Glutamatergic neuron (in vitro differentiated cells): ENCODE results near the gene CNR1. TPM values are rescaled to one million over a fixed set of nuclear protein-coding genes. Genes with fewer than 3 reads are reported as not detected.

Experiments used
- DNase-seq: peaks from one replicate; pipeline ENCODE4 v3.0.0; 2022
- H3K27ac Mint-ChIP-seq: one replicate; pipeline ENCODE4 v1.8.0; 2020; ENCODE audit warnings: mild to moderate bottlenecking, mixed read lengths, inconsistent platforms; ENCODE audit not compliant: unreplicated experiment
- H3K27me3 Mint-ChIP-seq: one replicate; pipeline ENCODE4 v1.8.0; 2020; ENCODE audit warnings: mild to moderate bottlenecking, moderate library complexity, mixed read lengths, inconsistent platforms; ENCODE audit not compliant: unreplicated experiment
- H3K36me3 Mint-ChIP-seq: one replicate; pipeline ENCODE4 v1.8.0; 2020; ENCODE audit warnings: mild to moderate bottlenecking, mixed read lengths, inconsistent platforms; ENCODE audit not compliant: unreplicated experiment
- H3K4me1 Mint-ChIP-seq: one replicate; pipeline ENCODE4 v1.8.0; 2020; ENCODE audit warnings: mild to moderate bottlenecking, low read depth, mixed read lengths, inconsistent platforms; ENCODE audit not compliant: unreplicated experiment
- H3K4me3 Mint-ChIP-seq: one replicate; pipeline ENCODE4 v1.8.0; 2020; ENCODE audit warnings: mild to moderate bottlenecking, mixed read lengths, inconsistent platforms; ENCODE audit not compliant: unreplicated experiment
- H3K9me3 Mint-ChIP-seq: one replicate; pipeline ENCODE4 v1.8.0; 2020; ENCODE audit warnings: mild to moderate bottlenecking, moderate library complexity, mixed read lengths, inconsistent platforms; ENCODE audit not compliant: unreplicated experiment
- CTCF ChIP-seq: fragments of 200-600 bp; sonication (generic); IDR thresholded peaks from one replicate; pipeline ENCODE4 v1.5.0; 2021; ENCODE audit not compliant: partially characterized antibody, unreplicated experiment
- total RNA-seq: library from RNA; stranded (reverse); fragmentation: NEBNext Ultra II Directional; extraction: Animal tissue kit (Norgen Biotek cat#: 25700); gene quantifications from one replicate; pipeline ENCODE4 v1.2.1, GENCODE V29; 2021; ENCODE audit not compliant: unreplicated experiment

Gene CNR1
- total RNA-seq, 1 donor from 2014 or later, result 143 TPM

GRCh38 chr6:88124925-88125557 lies 41.1 kb downstream of the CNR1 start:
- Mint-ChIP-seq H3K4me3 (no peak overlapping the region), H3K36me3 (peaks cover 11% of the 10 kb centered on the region), H3K27ac (no peak overlapping the region), H3K9me3 (peaks cover 3% of the 10 kb centered on the region), H3K27me3 (peaks cover 3% of the 10 kb centered on the region), H3K4me1 (peaks cover 2% of the 10 kb centered on the region)
- TF ChIP-seq CTCF, result no peak
- DNase-seq, result no peak

- no peak for DNase-seq
- Mint-ChIP-seq H3K4me1 (peaks cover 18% of the 10 kb centered on the region), H3K4me3 (no peak overlapping the region), H3K9me3 (peaks cover 3% of the 10 kb centered on the region), H3K27ac (no peak overlapping the region), H3K27me3 (peaks cover 3% of the 10 kb centered on the region), H3K36me3 (peaks cover 11% of the 10 kb centered on the region)
- no peak for TF ChIP-seq CTCF
Observed at GRCh38 chr6:88120635-88121034, 45.5 kb downstream of the CNR1 start.

- H3K4me3 Mint-ChIP-seq, result no peak overlapping the region
- peaks cover 18% of the 10 kb centered on the region for H3K4me1 Mint-ChIP-seq
- H3K9me3 Mint-ChIP-seq, result no peaks in the 10 kb centered on the region
- H3K27me3 Mint-ChIP-seq, result no peaks in the 10 kb centered on the region
- TF ChIP-seq CTCF, result no peak
- DNase-seq, result no peak
- peaks cover 5% of the 10 kb centered on the region for H3K36me3 Mint-ChIP-seq
- H3K27ac Mint-ChIP-seq, result no peak overlapping the region
Observed at GRCh38 chr6:88119769-88120168, 46.4 kb downstream of the CNR1 start.

- TF ChIP-seq CTCF, result no peak
- Mint-ChIP-seq H3K27ac (no peak overlapping the region), H3K4me3 (no peak overlapping the region), H3K9me3 (no peaks in the 10 kb centered on the region), H3K4me1 (peaks cover 18% of the 10 kb centered on the region), H3K27me3 (no peaks in the 10 kb centered on the region), H3K36me3 (no peaks in the 10 kb centered on the region)
- no peak for DNase-seq
Observed at GRCh38 chr6:88116276-88116675, 49.9 kb downstream of the CNR1 start.

- no peak overlapping the region for H3K27ac Mint-ChIP-seq
- no peak overlapping the region for H3K4me3 Mint-ChIP-seq
- DNase-seq, result no peak
- peaks cover 18% of the 10 kb centered on the region for H3K4me1 Mint-ChIP-seq
- no peak for TF ChIP-seq CTCF
- H3K9me3 Mint-ChIP-seq, result no peaks in the 10 kb centered on the region
- H3K27me3 Mint-ChIP-seq, result no peaks in the 10 kb centered on the region
- no peaks in the 10 kb centered on the region for H3K36me3 Mint-ChIP-seq
Observed at GRCh38 chr6:88115307-88115706, 50.8 kb downstream of the CNR1 start.
